Prostate gland (tissue), 2 donors: ENCODE data around the gene NUDT1. TPM values are rescaled to one million over a fixed set of nuclear protein-coding genes. Genes with fewer than 3 reads are reported as not detected.

Experiments used
- DNase-seq: peaks from one replicate; pipeline ENCODE4 v3.0.0-alpha.2; 2019; ENCODE audit warnings: low spot score
- H3K27ac ChIP-seq, 2 donors: fragments of 200-600 bp; sonication (generic); 2 replicates each; pipeline ENCODE4 v1.5.1; 2017 to 2019
- H3K27me3 ChIP-seq: fragments of 200-600 bp; sonication (generic); replicated peaks from 2 replicates; pipeline ENCODE4 v1.5.1; 2019; ENCODE audit not compliant: insufficient read depth
- H3K36me3 ChIP-seq, 2 donors: fragments of 200-600 bp; sonication (generic); 1 replicate in 1 of 2; 2 replicates in 1 of 2; pipeline versions ENCODE4 v1.5.1 to v1.8.1; 2017 to 2019
- H3K4me1 ChIP-seq: fragments of 200-600 bp; sonication (generic); replicated peaks from 2 replicates; pipeline ENCODE4 v1.5.1; 2019
- H3K4me3 ChIP-seq, 2 donors: fragments of 200-600 bp; sonication (generic); 2 replicates each; pipeline ENCODE4 v1.5.1; 2017 to 2019
- H3K9me3 ChIP-seq: fragments of 200-600 bp; sonication (generic); 2 replicates; pipeline ENCODE4 v1.5.1; 2017
- CTCF ChIP-seq, 4 experiments: fragments of 200-600 bp in 2 of 4; fragments of 450-650 bp in 2 of 4; sonication (generic) in 2 of 4; IDR thresholded peaks; 1 replicate in 3 of 4; 2 replicates in 1 of 4; pipeline ENCODE4 v1.5.1; 2016 to 2019; ENCODE audit warnings: antibody characterized with exemption in 4 of 4, mild to moderate bottlenecking in 2 of 4, moderate library complexity in 2 of 4
- POLR2A ChIP-seq: fragments of 450-650 bp; IDR thresholded peaks from one replicate; pipeline ENCODE4 v1.6.1; 2016; ENCODE audit warnings: antibody characterized with exemption, mild to moderate bottlenecking
- POLR2AphosphoS5 ChIP-seq: sonication (generic); formaldehyde crosslinking; IDR thresholded peaks from one replicate; pipeline ENCODE4 v1.6.1; 2017; ENCODE audit warnings: antibody characterized with exemption
- WGBS: methylation state at CpG from one replicate; pipeline ENCODE4 v1.1.5; 2018; 5-methylcytosine and 5-hydroxymethylcytosine counted together
- intact Hi-C: fragments of 100-400 bp; cut with DNase I; formaldehyde crosslinking; loops from one replicate; pipeline ENCODE4 v1.14.2; 2022
- total RNA-seq, 2 donors: library from RNA; depleted of rRNA; stranded (reverse); fragments of >200 nt; gene quantifications; one replicate each; pipeline ENCODE4 v1.1.0, GENCODE V29; 2016

Gene NUDT1
- total RNA-seq, 2 donors from 2014 or later: 18.1 to 35.3 TPM

- Histone ChIP-seq H3K4me1 (no peaks in the 10 kb centered on the region), H3K9me3 (no peaks in the 10 kb centered on the region), H3K27ac (no peak overlapping the region), H3K4me3 (no peak overlapping the region), H3K36me3 (no peaks in the 10 kb centered on the region), H3K27me3 (no peaks in the 10 kb centered on the region)
- WGBS: 76% methylated on average over 2 of the region's 2 CpGs
- DNase-seq: no peak
- intact Hi-C loops: no loop called here
- TF ChIP-seq POLR2AphosphoS5: no peak
- TF ChIP-seq CTCF (IDR thresholded peaks at IDR 0.05): no peak
- TF ChIP-seq POLR2A: no peak
These were observed 38.4 kb downstream of the NUDT1 start for GRCh38 chr7:2280424-2280823.

GRCh38 chr7:2281541-2281940 lies 39.5 kb downstream of the NUDT1 start:
- Histone ChIP-seq H3K36me3 (no peaks in the 10 kb centered on the region), H3K4me3 (no peak overlapping the region), H3K27ac (no peak overlapping the region), H3K9me3 (no peaks in the 10 kb centered on the region), H3K4me1 (no peaks in the 10 kb centered on the region), H3K27me3 (no peaks in the 10 kb centered on the region)
- TF ChIP-seq CTCF (IDR thresholded peaks at IDR 0.05) (no peak), POLR2AphosphoS5 (no peak), POLR2A (no peak)
- WGBS: 58% methylated on average over 9 of the region's 9 CpGs
- intact Hi-C loops: no loop called here
- DNase-seq: no peak

GRCh38 chr7:2282185-2282751 lies 40.2 kb downstream of the NUDT1 start:
- Histone ChIP-seq H3K9me3 (no peaks in the 10 kb centered on the region), H3K4me3 (no peak overlapping the region), H3K27me3 (no peaks in the 10 kb centered on the region), H3K27ac (no peak overlapping the region), H3K36me3 (no peaks in the 10 kb centered on the region), H3K4me1 (no peaks in the 10 kb centered on the region)
- intact Hi-C loops: no loop called here
- no peak for TF ChIP-seq POLR2AphosphoS5
- no peak for TF ChIP-seq POLR2A
- no peak for TF ChIP-seq CTCF (IDR thresholded peaks at IDR 0.05)
- DNase-seq: no peak
- 62% methylated on average over 14 of the region's 14 CpGs for WGBS

- H3K27ac ChIP-seq: no peak overlapping the region
- no peaks in the 10 kb centered on the region for H3K9me3 ChIP-seq
- 96% methylated on average over 20 of the region's 20 CpGs for WGBS
- H3K27me3 ChIP-seq: no peaks in the 10 kb centered on the region
- no peaks in the 10 kb centered on the region for H3K36me3 ChIP-seq
- TF ChIP-seq CTCF (IDR thresholded peaks at IDR 0.05) (no peak), POLR2AphosphoS5 (no peak), POLR2A (no peak)
- no peak for DNase-seq
- H3K4me1 ChIP-seq: no peaks in the 10 kb centered on the region
- H3K4me3 ChIP-seq: no peak overlapping the region
- intact Hi-C loops: no loop called here
These were observed 41.0 kb downstream of the NUDT1 start for GRCh38 chr7:2283074-2283473.

GRCh38 chr7:2287745-2288144 lies 45.7 kb downstream of the NUDT1 start:
- Histone ChIP-seq H3K4me1 (no peaks in the 10 kb centered on the region), H3K27me3 (no peaks in the 10 kb centered on the region), H3K27ac (no peak overlapping the region), H3K9me3 (no peaks in the 10 kb centered on the region), H3K36me3 (no peaks in the 10 kb centered on the region), H3K4me3 (no peak overlapping the region)
- DNase-seq: no peak
- 93% methylated on average over 8 of the region's 8 CpGs for WGBS
- TF ChIP-seq CTCF (IDR thresholded peaks at IDR 0.05) (no peak), POLR2A (no peak)
- intact Hi-C loops: no loop called here
